GM08714 (cell line): Measurements from ENCODE around the gene ELF5.

Source experiments
- H3K4me3 ChIP-seq: fragments of 200-500 bp; sonication (Bioruptor generic); 2 replicates; pipeline ENCODE4 v1.5.1; 2014; ENCODE audit warnings: mild to moderate bottlenecking, low read length, inconsistent platforms
- ZNF274 ChIP-seq: IDR thresholded peaks from 2 replicates; pipeline ENCODE4 v1.6.1; 2012; ENCODE audit warnings: mild to moderate bottlenecking, low read depth, low read length

Gene ELF5

DNA sequence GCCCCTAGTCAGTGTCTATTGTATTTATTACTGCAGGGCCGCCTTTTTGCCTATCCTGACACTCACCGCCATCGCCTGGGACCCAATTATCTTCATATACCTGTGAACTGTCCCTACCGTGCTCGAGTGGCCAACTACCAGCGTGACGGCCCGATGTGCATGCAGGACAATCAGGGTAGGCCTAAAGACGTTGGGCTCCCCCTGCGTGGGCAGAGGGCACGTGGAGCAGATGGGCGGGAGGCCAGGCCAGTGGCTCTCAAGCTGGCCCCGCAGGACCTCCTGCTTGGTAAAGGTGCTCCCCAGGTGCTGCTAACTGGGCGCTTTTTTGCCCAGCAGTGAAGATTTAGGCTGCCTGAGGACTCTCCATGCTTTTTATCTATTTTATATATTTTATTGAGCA is 52.4 kb downstream of the ELF5 start:
- no peak for TF ChIP-seq ZNF274
- H3K4me3 ChIP-seq: no peak overlapping the region

- no peak overlapping the region for H3K4me3 ChIP-seq
- no peak for TF ChIP-seq ZNF274
Observed at GRCh38 chr11:34460278-34460677, 53.3 kb downstream of the ELF5 start.

DNA sequence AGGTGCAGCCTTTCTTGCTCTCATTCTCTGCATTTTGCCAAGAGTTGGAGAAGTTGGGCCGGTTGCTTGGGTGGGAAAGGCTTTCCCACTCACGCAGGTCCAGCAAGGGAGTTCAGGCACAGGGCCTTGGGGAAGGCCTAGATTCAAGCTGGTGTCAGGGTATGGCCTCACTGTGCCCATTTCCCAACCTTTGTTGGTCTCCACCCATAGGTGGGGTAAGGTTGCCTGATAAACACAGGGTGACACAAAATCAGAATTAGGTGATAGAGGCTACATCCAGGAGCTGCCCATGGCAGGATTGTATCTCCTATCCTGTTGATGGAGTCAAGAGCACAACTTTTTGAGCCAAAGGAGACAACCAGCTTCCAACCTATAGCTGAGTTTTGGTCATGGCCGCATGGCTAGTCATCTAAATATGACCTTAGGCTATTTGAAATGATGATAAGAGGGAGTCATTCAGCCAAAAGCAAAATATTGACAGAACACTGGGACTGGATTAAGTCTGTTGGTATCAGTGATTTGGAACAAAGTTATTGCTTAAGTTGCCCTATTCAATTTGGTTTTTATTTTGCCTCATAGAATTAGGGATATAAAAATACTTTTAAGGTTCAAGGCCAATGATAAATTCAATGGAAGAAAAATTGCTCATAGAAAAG is 54.0 kb downstream of the ELF5 start:
- no peak for TF ChIP-seq ZNF274
- no peak overlapping the region for H3K4me3 ChIP-seq

DNA sequence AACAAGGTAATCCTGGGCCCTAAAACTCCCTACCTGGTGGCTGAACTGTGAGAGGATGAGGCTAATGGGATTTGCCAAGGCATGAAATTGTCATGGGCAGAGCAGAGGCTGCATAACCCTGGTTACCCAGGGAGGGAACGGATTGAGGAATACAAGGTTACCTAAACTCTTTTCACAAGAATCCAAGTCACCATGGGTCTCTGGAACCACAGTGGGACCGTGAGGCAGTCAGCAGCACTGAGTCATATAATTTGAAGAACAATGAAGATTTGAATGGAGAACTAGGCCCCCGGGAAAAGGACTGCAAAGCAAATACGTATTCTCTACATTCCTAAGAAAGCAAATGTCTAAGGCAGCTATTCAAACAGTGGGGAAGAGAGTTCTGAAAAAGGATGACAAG is 55.1 kb downstream of the ELF5 start:
- no peak for TF ChIP-seq ZNF274
- no peak overlapping the region for H3K4me3 ChIP-seq

- no peak overlapping the region for H3K4me3 ChIP-seq
Observed at GRCh38 chr11:34457607-34458006, 56.0 kb downstream of the ELF5 start.

DNA sequence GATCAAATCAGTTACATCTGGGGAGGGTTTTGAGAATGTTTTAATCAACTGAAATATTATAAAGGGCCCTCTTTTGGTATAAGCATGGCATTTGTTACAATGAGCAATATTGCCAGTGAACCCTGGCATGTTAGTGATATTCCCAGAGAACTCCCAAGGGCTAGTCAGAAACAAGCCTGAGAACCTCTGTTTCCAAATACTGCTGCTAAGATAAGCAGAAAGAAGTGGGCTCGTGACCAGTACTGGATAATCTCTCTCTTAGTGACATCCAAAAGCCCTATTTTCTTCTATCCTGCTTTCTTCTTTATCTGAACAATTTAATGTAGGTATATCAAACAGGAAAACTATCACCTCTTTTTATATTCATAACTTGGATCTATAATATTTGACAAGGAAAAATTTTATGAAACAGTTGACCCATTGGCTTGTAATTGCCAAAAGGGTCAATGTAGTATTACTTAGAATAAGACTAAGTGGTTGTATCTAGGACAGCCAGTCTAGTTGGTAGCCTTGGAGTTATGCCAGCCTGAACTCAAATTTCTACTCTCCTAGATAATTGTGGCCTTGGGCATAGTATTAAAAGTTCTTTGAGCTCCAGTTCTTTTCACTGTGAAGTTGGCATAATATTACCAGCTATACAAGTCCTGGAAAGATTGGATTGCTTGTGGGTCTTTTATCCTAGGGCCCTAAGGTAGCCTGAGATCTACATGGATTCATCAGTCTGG is 59.1 kb downstream of the ELF5 start:
- no peak overlapping the region for H3K4me3 ChIP-seq
- no peak for TF ChIP-seq ZNF274

More at GRCh38 chr11:34457607-34458006, 56.0 kb downstream of the ELF5 start:
- TF ChIP-seq ZNF274: no peak

GRCh38 chr11:34451053-34451452 is 62.5 kb downstream of the ELF5 start:
- TF ChIP-seq ZNF274: no peak
- no peak overlapping the region for H3K4me3 ChIP-seq

GRCh38 chr11:34449013-34449412 is 64.6 kb downstream of the ELF5 start:
- no peak for TF ChIP-seq ZNF274
- H3K4me3 ChIP-seq: no peak overlapping the region

GRCh38 chr11:34448223-34448994 is 65.2 kb downstream of the ELF5 start:
- H3K4me3 ChIP-seq: no peak overlapping the region
- no peak for TF ChIP-seq ZNF274

DNA sequence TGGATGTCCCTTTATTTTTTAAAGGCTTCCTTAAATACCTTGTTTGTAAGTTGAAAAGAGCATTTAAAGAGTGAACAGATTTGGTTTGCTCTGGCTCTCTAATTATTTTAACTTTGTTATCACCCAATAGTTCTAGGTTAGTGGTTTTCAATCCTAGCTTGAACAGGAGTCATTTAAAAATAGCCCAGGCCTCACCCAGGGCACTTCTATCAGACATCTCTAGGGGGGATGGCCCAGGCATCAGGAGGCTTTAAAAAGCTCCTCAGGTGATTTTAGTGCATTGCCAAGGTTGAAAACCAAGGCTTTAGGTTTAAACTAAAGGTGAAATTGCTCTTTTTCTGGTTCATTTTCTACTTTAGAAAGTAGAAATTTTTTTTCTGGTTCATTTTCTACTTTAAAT is 66.5 kb downstream of the ELF5 start:
- no peak overlapping the region for H3K4me3 ChIP-seq
- no peak for TF ChIP-seq ZNF274

- no peak for TF ChIP-seq ZNF274
- no peak overlapping the region for H3K4me3 ChIP-seq
Observed at GRCh38 chr11:34446386-34446785, 67.2 kb downstream of the ELF5 start.

DNA sequence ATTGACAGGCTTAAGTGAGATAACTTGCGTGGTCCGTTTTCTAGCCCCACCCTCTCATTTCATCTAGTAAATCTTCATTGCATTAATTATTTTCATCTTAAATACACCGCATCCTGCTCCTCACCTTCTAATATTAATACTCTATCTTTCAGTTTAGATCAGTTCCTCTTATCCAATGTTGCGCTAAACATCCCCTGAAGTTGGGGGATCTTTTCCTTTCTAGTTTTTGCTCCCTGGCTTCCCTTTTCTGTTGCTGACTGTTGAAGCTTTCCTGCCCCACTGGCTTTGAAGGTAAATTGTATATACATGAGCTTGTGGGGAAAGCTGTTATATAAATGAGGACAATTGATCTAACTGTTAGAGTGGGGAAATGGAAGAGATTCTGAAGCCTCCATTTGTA is 67.6 kb downstream of the ELF5 start:
- no peak overlapping the region for H3K4me3 ChIP-seq
- TF ChIP-seq ZNF274: no peak

DNA sequence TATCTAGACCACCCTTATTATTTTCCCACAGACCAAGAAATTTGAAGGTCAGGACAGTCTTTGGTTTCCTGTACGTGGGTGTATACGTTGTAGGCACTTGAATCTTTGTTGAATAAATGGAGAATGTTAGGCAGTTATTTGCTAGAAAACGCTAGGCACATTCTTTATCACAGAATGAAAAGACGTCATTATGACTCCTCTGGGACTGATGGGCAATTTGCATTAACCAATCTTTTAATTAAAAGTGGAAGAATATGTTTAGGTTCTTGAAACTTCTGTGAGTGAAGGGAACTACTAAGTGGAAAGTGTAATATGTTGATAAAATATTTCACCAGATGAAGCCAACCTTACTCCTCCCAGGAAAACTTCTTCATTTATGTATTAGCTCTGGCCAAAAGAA is 69.2 kb downstream of the ELF5 start:
- no peak overlapping the region for H3K4me3 ChIP-seq
- TF ChIP-seq ZNF274: no peak

DNA sequence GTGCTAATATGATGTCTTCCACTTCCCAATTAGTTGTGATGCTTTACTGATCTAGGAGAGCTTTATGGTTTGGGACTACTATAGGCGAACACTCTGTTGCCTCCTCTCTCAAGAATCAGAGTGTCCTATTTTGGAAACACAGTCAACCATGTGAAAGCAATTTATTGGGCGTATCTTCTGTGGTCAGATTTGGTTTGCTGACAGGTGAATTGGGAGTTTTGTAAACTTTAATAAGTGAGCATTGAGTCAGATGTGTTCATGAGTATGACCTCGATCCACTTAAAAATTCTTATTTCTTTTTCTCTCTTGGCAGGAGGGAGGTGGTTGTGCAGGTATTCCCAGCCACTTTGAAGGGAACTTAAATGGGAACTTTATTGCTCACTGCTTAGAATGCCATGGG is 70.5 kb downstream of the ELF5 start:
- no peak for TF ChIP-seq ZNF274
- no peak overlapping the region for H3K4me3 ChIP-seq

GRCh38 chr11:34441814-34442213 is 71.8 kb downstream of the ELF5 start:
- no peak overlapping the region for H3K4me3 ChIP-seq
- TF ChIP-seq ZNF274: no peak
